Upper lobe of right lung (tissue), 1 donor: Measurements from ENCODE around the gene SLC22A5. TPM values are rescaled to one million over a fixed set of nuclear protein-coding genes. Genes with fewer than 3 reads are reported as not detected.
A peak's percentile ranks its signal among the peaks of the same experiment; 100 is the strongest.

Experiments used
- ATAC-seq: fragments of 200-7000 bp; cut with Tn5 transposase; one replicate; pipeline ENCODE4 v1.9.1; 2020; ENCODE audit warnings: mild to moderate bottlenecking, moderate library complexity
- DNase-seq: peaks from one replicate; pipeline ENCODE4 v3.0.0-alpha.2; 2020
- H3K27ac ChIP-seq: fragments of 200-600 bp; one replicate; pipeline ENCODE4 v1.8.0; 2022
- H3K27me3 ChIP-seq: fragments of 200-600 bp; one replicate; pipeline ENCODE4 v1.8.0; 2022; ENCODE audit warnings: mild to moderate bottlenecking
- H3K36me3 ChIP-seq: fragments of 200-600 bp; one replicate; pipeline ENCODE4 v1.8.0; 2022
- H3K4me1 ChIP-seq: fragments of 200-600 bp; one replicate; pipeline ENCODE4 v1.8.0; 2022
- H3K4me3 ChIP-seq: fragments of 200-600 bp; one replicate; pipeline ENCODE4 v1.8.0; 2022; ENCODE audit warnings: mild to moderate bottlenecking
- H3K9me3 ChIP-seq: fragments of 200-600 bp; one replicate; pipeline ENCODE4 v1.8.0; 2022
- CTCF ChIP-seq: fragments of 200-600 bp; IDR thresholded peaks from one replicate; pipeline ENCODE4 v1.8.0; 2022; ENCODE audit warnings: antibody characterized with exemption
- intact Hi-C: fragments of 100-400 bp; cut with DNase I; formaldehyde crosslinking; loops from one replicate; pipeline ENCODE4 v1.11.0; 2022
- total RNA-seq: library from RNA; stranded (reverse); fragmentation: NEBNext Ultra II Directional; extraction: Animal tissue kit (Norgen Biotek cat#: 25700); gene quantifications from one replicate; pipeline ENCODE4 v1.2.1, GENCODE V29; 2021
- donor health status: DM: no; HTN: yes; CAD: no; lungs with severe emphysema.

Gene SLC22A5
- total RNA-seq, 1 donor from 2014 or later, result 10.2 TPM

GRCh38 chr5:132385326-132386105, 16.0 kb downstream of the SLC22A5 start:
- H3K9me3 ChIP-seq, result no peaks in the 10 kb centered on the region
- no peak overlapping the region for H3K4me3 ChIP-seq
- TF ChIP-seq CTCF, result peak; percentile 75
- H3K36me3 ChIP-seq, result peaks cover 14% of the 10 kb centered on the region
- peak overlapping the region; percentile 72 for H3K27ac ChIP-seq
- H3K4me1 ChIP-seq, result peaks cover 48% of the 10 kb centered on the region
- ATAC-seq (peak; percentile 67), DNase-seq (no peak)
- no peaks in the 10 kb centered on the region for H3K27me3 ChIP-seq
- intact Hi-C loops, result loop anchor here (5.0 kb wide), 1 partner anchor 117 kb away; no protein-coding TSS in a partner anchor

- Histone ChIP-seq H3K36me3 (peaks cover 14% of the 10 kb centered on the region), H3K9me3 (no peaks in the 10 kb centered on the region), H3K4me1 (peaks cover 48% of the 10 kb centered on the region), H3K27me3 (no peaks in the 10 kb centered on the region), H3K27ac (peak overlapping the region; percentile 88), H3K4me3 (no peak overlapping the region)
- peak; percentile 86 for TF ChIP-seq CTCF
- intact Hi-C loops, result loop anchor here (5.0 kb wide), 1 partner anchor 116 kb away; no protein-coding TSS in a partner anchor
- peak; percentile 84 for DNase-seq
- ATAC-seq, result peak; percentile 89
Observed at GRCh38 chr5:132386644-132387286, 17.3 kb downstream of the SLC22A5 start.

- Histone ChIP-seq H3K9me3 (no peaks in the 10 kb centered on the region), H3K36me3 (peaks cover 20% of the 10 kb centered on the region), H3K4me1 (peaks cover 48% of the 10 kb centered on the region), H3K27ac (peak overlapping the region; percentile 88), H3K4me3 (peak overlapping the region; percentile 8), H3K27me3 (no peaks in the 10 kb centered on the region)
- peak; percentile 87 for ATAC-seq
- no peak for DNase-seq
- no peak for TF ChIP-seq CTCF
- intact Hi-C loops, result loop anchor here (5.0 kb wide), 1 partner anchor 115 kb away; no protein-coding TSS in a partner anchor
Observed at GRCh38 chr5:132387640-132388117, 18.2 kb downstream of the SLC22A5 start.

- no peaks in the 10 kb centered on the region for H3K9me3 ChIP-seq
- H3K27ac ChIP-seq, result peak overlapping the region; percentile 88
- no peak for TF ChIP-seq CTCF
- H3K4me1 ChIP-seq, result peaks cover 48% of the 10 kb centered on the region
- intact Hi-C loops, result loop anchor here (5.0 kb wide), 1 partner anchor 114 kb away; no protein-coding TSS in a partner anchor
- no peak for DNase-seq
- no peak for ATAC-seq
- no peaks in the 10 kb centered on the region for H3K27me3 ChIP-seq
- no peak overlapping the region for H3K4me3 ChIP-seq
- H3K36me3 ChIP-seq, result peaks cover 26% of the 10 kb centered on the region
Observed at GRCh38 chr5:132388244-132389050, 18.9 kb downstream of the SLC22A5 start.

- no peak for ATAC-seq
- Histone ChIP-seq H3K4me3 (no peak overlapping the region), H3K36me3 (peaks cover 31% of the 10 kb centered on the region), H3K27ac (peak overlapping the region; percentile 88), H3K4me1 (peaks cover 48% of the 10 kb centered on the region), H3K9me3 (no peaks in the 10 kb centered on the region), H3K27me3 (no peaks in the 10 kb centered on the region)
- DNase-seq, result no peak
- intact Hi-C loops, result loop anchor here (5.0 kb wide), 1 partner anchor 113 kb away; no protein-coding TSS in a partner anchor
- TF ChIP-seq CTCF, result no peak
Observed at GRCh38 chr5:132389051-132389331, 19.5 kb downstream of the SLC22A5 start.
